SK-N-SH treated with all-trans-retinoic acid at 6 μM for 48 hours (cell line): Measurements from ENCODE around the gene CHL1.

ENCODE experiments used
- ATAC-seq: fragments of 200-7000 bp; cut with Tn5 transposase; 3 replicates; pipeline ENCODE4 v1.9.1; 2020; ENCODE audit warnings: mild to moderate bottlenecking, moderate library complexity
- ARNTL ChIP-seq: fragments of 450-650 bp; formaldehyde crosslinking; IDR thresholded peaks from 2 replicates; pipeline ENCODE4 v1.5.0; 2020; ENCODE audit warnings: low read depth, mild to moderate bottlenecking, moderate library complexity, borderline replicate concordance
- BACH2 ChIP-seq: fragments of 250-450 bp; sonication (Bioruptor Pico); IDR thresholded peaks from 2 replicates; pipeline ENCODE4 v1.9.0; 2021; ENCODE audit warnings: mild to moderate bottlenecking, borderline replicate concordance
- ESRRG ChIP-seq: fragments of 250-450 bp; sonication (Bioruptor Pico); IDR thresholded peaks from 2 replicates; pipeline ENCODE4 v1.6.1; 2021; ENCODE audit warnings: mild to moderate bottlenecking
- GLIS3 ChIP-seq: fragments of 250-450 bp; sonication (Bioruptor Pico); IDR thresholded peaks from 2 replicates; pipeline ENCODE4 v1.5.0; 2020; ENCODE audit warnings: mild to moderate bottlenecking, moderate library complexity
- ISL1 ChIP-seq: fragments of 250-450 bp; sonication (Bioruptor Pico); IDR thresholded peaks from 2 replicates; pipeline ENCODE4 v2.1.2; 2022; ENCODE audit warnings: mild to moderate bottlenecking, moderate library complexity
- OSR1 ChIP-seq: fragments of 250-450 bp; sonication (Bioruptor Pico); IDR thresholded peaks from 2 replicates; pipeline ENCODE4 v1.8.0; 2022; ENCODE audit warnings: moderate library complexity, mild to moderate bottlenecking, inconsistent platforms
- PPARA ChIP-seq: fragments of 250-450 bp; sonication (Bioruptor Pico); IDR thresholded peaks from 2 replicates; pipeline ENCODE4 v1.5.0; 2020; ENCODE audit warnings: mild to moderate bottlenecking, borderline replicate concordance
- RARB ChIP-seq: fragments of 250-450 bp; sonication (Bioruptor Pico); IDR thresholded peaks from 2 replicates; pipeline ENCODE4 v1.8.0; 2021; ENCODE audit warnings: mild to moderate bottlenecking, moderate library complexity
- SNAI2 ChIP-seq: fragments of 250-450 bp; sonication (Bioruptor Pico); IDR thresholded peaks from 2 replicates; pipeline ENCODE4 v1.5.0; 2020; ENCODE audit warnings: mild to moderate bottlenecking, moderate library complexity
- TCF4 ChIP-seq: fragments of 250-450 bp; sonication (Bioruptor Pico); IDR thresholded peaks from 2 replicates; pipeline ENCODE4 v1.8.0; 2021; ENCODE audit warnings: mild to moderate bottlenecking, moderate library complexity, borderline replicate concordance
- TOX ChIP-seq: fragments of 250-450 bp; sonication (Bioruptor Pico); IDR thresholded peaks from 2 replicates; pipeline ENCODE4 v1.8.0; 2021; ENCODE audit warnings: mild to moderate bottlenecking, moderate library complexity, borderline replicate concordance
- ZC3H10 ChIP-seq: fragments of 250-450 bp; sonication (Bioruptor Pico); IDR thresholded peaks from 2 replicates; pipeline ENCODE4 v1.5.1; 2021; ENCODE audit warnings: mild to moderate bottlenecking, moderate library complexity
- ZFP3 ChIP-seq: fragments of 250-450 bp; sonication (Bioruptor Pico); IDR thresholded peaks from 2 replicates; pipeline ENCODE4 v1.5.0; 2020; ENCODE audit warnings: mild to moderate bottlenecking, moderate library complexity
- ZNF565 ChIP-seq: fragments of 450-650 bp; formaldehyde crosslinking; conservative IDR thresholded peaks from 2 replicates; pipeline ENCODE4 v1.5.0; 2020; ENCODE audit warnings: low read depth, mild to moderate bottlenecking, moderate library complexity
- ZNF70 ChIP-seq: fragments of 450-650 bp; formaldehyde crosslinking; IDR thresholded peaks from 2 replicates; pipeline ENCODE4 v1.5.0; 2020; ENCODE audit warnings: mild to moderate bottlenecking, moderate library complexity
- ZNF8 ChIP-seq: fragments of 450-650 bp; formaldehyde crosslinking; IDR thresholded peaks from 2 replicates; pipeline ENCODE4 v1.5.0; 2020; ENCODE audit warnings: mild to moderate bottlenecking, moderate library complexity
- TF ChIP-seq, protein P1 (sequence below): fragments of 250-450 bp; sonication (Bioruptor Pico); IDR thresholded peaks from 2 replicates; pipeline ENCODE4 v1.5.1; 2021; ENCODE audit warnings: mild to moderate bottlenecking, moderate library complexity
- TF ChIP-seq, protein P2 (sequence below): fragments of 250-450 bp; sonication (Bioruptor Pico); IDR thresholded peaks from 2 replicates; pipeline ENCODE4 v1.8.0; 2020; ENCODE audit warnings: mild to moderate bottlenecking, moderate library complexity, borderline replicate concordance
- TF ChIP-seq, protein P3 (sequence below): fragments of 250-450 bp; sonication (Bioruptor Pico); IDR thresholded peaks from 2 replicates; pipeline ENCODE4 v1.5.0; 2020; ENCODE audit warnings: mild to moderate bottlenecking, moderate library complexity
- TF ChIP-seq, protein P4 (sequence below): fragments of 250-450 bp; sonication (Bioruptor Pico); IDR thresholded peaks from 2 replicates; pipeline ENCODE4 v1.5.1; 2020; ENCODE audit warnings: low read depth, mild to moderate bottlenecking, moderate library complexity
- TF ChIP-seq, protein P5 (sequence below): fragments of 250-450 bp; sonication (Bioruptor Pico); IDR thresholded peaks from 2 replicates; pipeline ENCODE4 v1.8.0; 2021; ENCODE audit warnings: low read depth, mild to moderate bottlenecking, moderate library complexity, borderline replicate concordance

Gene CHL1

DNA sequence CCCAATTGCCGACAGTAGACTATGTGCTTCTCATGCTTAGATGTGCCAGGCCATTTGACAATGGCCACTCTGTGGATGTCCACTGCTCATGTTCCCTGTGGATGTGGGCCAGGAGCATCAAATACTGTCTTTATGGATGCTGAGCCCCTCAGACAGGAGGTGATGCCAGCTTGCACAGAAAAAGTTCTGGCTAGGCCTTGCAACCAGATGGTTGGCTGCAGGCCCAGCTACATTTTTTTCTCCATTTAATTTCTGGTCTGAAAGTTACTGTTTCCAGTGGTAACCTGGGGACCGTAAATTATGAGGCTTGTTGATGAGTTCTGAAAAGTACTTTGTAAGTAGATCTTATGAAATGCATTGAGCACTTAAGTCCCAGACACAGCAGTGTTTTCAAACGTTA is 228.5 kb downstream of the CHL1 start:
- ATAC-seq = no peak; the same call in 2 of the 3 replicates

DNA sequence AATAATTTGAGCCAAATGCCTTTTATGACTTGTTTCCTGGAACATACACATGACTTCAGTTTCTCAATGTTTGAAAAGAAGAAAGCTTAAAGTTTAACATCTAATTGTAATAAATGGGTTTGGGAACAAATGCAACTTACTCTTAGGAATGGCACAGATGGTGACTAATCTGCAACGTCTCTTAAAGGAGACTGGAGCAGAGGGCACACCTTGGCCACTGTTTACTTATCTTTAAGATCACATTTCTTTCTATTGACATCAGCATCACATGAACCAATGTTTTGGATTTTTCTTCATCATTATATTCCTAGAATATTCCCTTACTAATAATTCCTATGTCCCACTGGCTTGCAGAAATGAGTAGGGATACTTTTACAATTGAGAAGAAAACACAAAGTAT is 229.5 kb downstream of the CHL1 start:
- ATAC-seq = no peak
- TF ChIP-seq RARB (CRISPR knock-in tag) (no peak), TCF4 (no peak), SNAI2 (CRISPR knock-in tag) (no peak), GLIS3 (CRISPR knock-in tag) (no peak), ZNF565 (CRISPR knock-in tag) (no peak), BACH2 (CRISPR knock-in tag) (no peak), ZNF70 (CRISPR knock-in tag) (no peak)
- TF ChIP-seq, protein P1, sequence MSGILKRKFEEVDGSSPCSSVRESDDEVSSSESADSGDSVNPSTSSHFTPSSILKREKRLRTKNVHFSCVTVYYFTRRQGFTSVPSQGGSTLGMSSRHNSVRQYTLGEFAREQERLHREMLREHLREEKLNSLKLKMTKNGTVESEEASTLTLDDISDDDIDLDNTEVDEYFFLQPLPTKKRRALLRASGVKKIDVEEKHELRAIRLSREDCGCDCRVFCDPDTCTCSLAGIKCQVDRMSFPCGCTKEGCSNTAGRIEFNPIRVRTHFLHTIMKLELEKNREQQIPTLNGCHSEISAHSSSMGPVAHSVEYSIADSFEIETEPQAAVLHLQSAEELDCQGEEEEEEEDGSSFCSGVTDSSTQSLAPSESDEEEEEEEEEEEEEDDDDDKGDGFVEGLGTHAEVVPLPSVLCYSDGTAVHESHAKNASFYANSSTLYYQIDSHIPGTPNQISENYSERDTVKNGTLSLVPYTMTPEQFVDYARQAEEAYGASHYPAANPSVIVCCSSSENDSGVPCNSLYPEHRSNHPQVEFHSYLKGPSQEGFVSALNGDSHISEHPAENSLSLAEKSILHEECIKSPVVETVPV (CRISPR knock-in tag) = no peak

More for the DNA sequence above, 228.5 kb downstream of the CHL1 start:
- TF ChIP-seq ESRRG (CRISPR knock-in tag) = peak; percentile 50; the same call in 1 of the 2 replicates
- TF ChIP-seq, protein P2, sequence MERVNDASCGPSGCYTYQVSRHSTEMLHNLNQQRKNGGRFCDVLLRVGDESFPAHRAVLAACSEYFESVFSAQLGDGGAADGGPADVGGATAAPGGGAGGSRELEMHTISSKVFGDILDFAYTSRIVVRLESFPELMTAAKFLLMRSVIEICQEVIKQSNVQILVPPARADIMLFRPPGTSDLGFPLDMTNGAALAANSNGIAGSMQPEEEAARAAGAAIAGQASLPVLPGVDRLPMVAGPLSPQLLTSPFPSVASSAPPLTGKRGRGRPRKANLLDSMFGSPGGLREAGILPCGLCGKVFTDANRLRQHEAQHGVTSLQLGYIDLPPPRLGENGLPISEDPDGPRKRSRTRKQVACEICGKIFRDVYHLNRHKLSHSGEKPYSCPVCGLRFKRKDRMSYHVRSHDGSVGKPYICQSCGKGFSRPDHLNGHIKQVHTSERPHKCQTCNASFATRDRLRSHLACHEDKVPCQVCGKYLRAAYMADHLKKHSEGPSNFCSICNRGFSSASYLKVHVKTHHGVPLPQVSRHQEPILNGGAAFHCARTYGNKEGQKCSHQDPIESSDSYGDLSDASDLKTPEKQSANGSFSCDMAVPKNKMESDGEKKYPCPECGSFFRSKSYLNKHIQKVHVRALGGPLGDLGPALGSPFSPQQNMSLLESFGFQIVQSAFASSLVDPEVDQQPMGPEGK (CRISPR knock-in tag) = no peak
- TF ChIP-seq, protein P3, sequence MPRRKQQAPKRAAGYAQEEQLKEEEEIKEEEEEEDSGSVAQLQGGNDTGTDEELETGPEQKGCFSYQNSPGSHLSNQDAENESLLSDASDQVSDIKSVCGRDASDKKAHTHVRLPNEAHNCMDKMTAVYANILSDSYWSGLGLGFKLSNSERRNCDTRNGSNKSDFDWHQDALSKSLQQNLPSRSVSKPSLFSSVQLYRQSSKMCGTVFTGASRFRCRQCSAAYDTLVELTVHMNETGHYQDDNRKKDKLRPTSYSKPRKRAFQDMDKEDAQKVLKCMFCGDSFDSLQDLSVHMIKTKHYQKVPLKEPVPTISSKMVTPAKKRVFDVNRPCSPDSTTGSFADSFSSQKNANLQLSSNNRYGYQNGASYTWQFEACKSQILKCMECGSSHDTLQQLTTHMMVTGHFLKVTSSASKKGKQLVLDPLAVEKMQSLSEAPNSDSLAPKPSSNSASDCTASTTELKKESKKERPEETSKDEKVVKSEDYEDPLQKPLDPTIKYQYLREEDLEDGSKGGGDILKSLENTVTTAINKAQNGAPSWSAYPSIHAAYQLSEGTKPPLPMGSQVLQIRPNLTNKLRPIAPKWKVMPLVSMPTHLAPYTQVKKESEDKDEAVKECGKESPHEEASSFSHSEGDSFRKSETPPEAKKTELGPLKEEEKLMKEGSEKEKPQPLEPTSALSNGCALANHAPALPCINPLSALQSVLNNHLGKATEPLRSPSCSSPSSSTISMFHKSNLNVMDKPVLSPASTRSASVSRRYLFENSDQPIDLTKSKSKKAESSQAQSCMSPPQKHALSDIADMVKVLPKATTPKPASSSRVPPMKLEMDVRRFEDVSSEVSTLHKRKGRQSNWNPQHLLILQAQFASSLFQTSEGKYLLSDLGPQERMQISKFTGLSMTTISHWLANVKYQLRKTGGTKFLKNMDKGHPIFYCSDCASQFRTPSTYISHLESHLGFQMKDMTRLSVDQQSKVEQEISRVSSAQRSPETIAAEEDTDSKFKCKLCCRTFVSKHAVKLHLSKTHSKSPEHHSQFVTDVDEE (CRISPR knock-in tag) = peak; percentile 83; the same call in 1 of the 2 replicates
- no peak for TF ChIP-seq SNAI2 (CRISPR knock-in tag)
- no peak for TF ChIP-seq ARNTL (CRISPR knock-in tag)
- TF ChIP-seq ISL1 (CRISPR knock-in tag) = peak; percentile 81
- TF ChIP-seq TCF4 = peak; percentile 93
- TF ChIP-seq, all 23 proteins: peak for 4

DNA sequence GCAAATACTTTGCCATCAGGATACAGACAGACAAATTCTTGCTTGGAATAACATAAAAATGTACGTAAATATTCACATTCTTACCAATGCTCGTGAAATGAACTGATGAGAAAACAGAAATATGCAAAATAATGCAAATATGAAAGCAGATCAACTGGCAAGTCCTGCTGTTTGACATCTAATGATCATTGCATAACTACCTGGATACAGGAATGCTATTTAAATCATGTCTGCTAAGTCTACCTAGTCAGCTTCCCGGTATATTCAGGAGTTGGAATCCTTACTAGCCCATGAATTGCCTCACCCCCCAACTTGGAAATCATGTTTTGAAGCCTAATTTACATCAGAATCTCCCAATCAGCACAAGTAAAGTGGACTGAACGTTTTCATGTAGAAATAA is 230.6 kb downstream of the CHL1 start:
- ATAC-seq = no peak
- TF ChIP-seq, protein P4, sequence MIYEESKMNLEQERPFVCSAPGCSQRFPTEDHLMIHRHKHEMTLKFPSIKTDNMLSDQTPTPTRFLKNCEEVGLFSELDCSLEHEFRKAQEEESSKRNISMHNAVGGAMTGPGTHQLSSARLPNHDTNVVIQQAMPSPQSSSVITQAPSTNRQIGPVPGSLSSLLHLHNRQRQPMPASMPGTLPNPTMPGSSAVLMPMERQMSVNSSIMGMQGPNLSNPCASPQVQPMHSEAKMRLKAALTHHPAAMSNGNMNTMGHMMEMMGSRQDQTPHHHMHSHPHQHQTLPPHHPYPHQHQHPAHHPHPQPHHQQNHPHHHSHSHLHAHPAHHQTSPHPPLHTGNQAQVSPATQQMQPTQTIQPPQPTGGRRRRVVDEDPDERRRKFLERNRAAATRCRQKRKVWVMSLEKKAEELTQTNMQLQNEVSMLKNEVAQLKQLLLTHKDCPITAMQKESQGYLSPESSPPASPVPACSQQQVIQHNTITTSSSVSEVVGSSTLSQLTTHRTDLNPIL (CRISPR knock-in tag) = no peak
- no peak for TF ChIP-seq TCF4
- TF ChIP-seq, protein P1 (CRISPR knock-in tag) = no peak
- no peak for TF ChIP-seq OSR1 (CRISPR knock-in tag)
- TF ChIP-seq PPARA (CRISPR knock-in tag) = no peak
- TF ChIP-seq TOX (CRISPR knock-in tag) = no peak
- no peak for TF ChIP-seq ZNF70 (CRISPR knock-in tag)
- TF ChIP-seq ZFP3 = no peak
- TF ChIP-seq, protein P5, sequence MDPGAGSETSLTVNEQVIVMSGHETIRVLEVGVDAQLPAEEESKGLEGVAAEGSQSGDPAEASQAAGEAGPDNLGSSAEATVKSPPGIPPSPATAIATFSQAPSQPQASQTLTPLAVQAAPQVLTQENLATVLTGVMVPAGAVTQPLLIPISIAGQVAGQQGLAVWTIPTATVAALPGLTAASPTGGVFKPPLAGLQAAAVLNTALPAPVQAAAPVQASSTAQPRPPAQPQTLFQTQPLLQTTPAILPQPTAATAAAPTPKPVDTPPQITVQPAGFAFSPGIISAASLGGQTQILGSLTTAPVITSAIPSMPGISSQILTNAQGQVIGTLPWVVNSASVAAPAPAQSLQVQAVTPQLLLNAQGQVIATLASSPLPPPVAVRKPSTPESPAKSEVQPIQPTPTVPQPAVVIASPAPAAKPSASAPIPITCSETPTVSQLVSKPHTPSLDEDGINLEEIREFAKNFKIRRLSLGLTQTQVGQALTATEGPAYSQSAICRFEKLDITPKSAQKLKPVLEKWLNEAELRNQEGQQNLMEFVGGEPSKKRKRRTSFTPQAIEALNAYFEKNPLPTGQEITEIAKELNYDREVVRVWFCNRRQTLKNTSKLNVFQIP = no peak
- TF ChIP-seq ZNF565 (CRISPR knock-in tag) = no peak
- no peak for TF ChIP-seq RARB (CRISPR knock-in tag)
- no peak for TF ChIP-seq SNAI2 (CRISPR knock-in tag)
- TF ChIP-seq, protein P3 (CRISPR knock-in tag) = no peak
- no peak for TF ChIP-seq GLIS3 (CRISPR knock-in tag)
- no peak for TF ChIP-seq ZC3H10
- TF ChIP-seq ARNTL (CRISPR knock-in tag) = no peak
- no peak for TF ChIP-seq ZNF8 (CRISPR knock-in tag)
- TF ChIP-seq ISL1 (CRISPR knock-in tag) = no peak
